ENCODE results near the gene HIF3A. TPM values are rescaled to one million over a fixed set of nuclear protein-coding genes. Genes with fewer than 3 reads are reported as not detected.

Gene HIF3A
- total RNA-seq, 1 experiment from 2014 or later = not detected

DNA sequence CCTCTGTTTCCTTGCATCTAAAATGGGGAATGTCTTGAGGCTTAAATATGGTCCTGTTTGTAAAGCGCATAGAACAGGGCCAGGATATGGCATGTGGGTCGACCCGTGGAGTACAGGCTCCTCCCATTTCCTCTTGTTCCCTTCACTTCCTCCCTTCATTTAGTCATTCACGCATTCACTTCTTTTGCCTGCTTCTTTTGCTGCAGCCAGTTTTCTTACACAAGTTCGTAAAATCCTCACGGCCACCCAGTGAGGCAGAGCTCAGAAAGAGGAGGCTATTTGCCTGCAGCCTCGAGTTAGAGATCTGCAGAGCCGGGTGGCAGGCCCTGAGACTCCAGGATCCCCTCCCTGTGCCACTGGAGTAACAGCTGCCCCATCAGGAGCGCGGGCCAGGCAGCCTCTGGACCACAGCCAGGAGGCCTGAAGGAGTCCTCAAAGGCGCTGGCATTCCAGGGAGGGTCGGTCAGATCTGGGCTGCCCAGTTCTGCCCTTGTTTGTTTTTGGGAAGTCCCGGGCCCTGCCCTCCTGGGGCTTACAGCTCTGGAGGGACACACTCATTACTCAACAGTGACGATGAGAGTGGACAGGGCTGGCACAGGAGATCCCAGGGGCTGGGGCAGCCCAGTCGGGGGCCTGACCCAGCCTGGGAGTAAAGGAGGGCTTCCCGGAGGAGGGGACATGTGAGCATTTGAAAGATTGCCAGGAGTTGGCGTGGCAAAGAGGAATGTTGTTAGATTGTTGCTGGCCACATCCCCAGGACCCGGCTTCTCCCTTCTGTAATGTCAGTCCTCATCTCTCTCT, 54.6 kb downstream of the HIF3A start:
- no peak for ATAC-seq
- H3K36me3 ChIP-seq (ENCODE audit: control insufficient read depth, insufficient read depth, low read length) = no peaks in the 10 kb centered on the region
- intact Hi-C loops (cut with micrococcal nuclease; ENCODE audit: unreplicated experiment) = no loop called here
- no peak overlapping the region for H3K4me3 ChIP-seq (ENCODE audit: low read depth in 2 of 2, low read length in 2 of 2)
- POLR2A ChIA-PET = no interaction called here
- no TSS peak for BruUV-seq (replicated peaks)
- DNase-seq (ENCODE audit: low read depth, low spot score) = no peak
- peaks cover 3% of the 10 kb centered on the region; the same call in 1 of the 2 replicates for H3K4me1 ChIP-seq (ENCODE audit: control insufficient read depth, insufficient read depth, low read length)
- CTCF ChIA-PET = no interaction called here
- no peak overlapping the region for H3K27ac ChIP-seq (ENCODE audit: low read length)
- in situ Hi-C loops (cut with HindIII; ENCODE audit: low pct_unique_long_range_greater_than_20kb, low sequenced_read_pairs) = no loop called here
- no peaks in the 10 kb centered on the region for H3K27me3 ChIP-seq (ENCODE audit: control insufficient read depth, insufficient read depth, low read length)
- TF ChIP-seq, protein P1, sequence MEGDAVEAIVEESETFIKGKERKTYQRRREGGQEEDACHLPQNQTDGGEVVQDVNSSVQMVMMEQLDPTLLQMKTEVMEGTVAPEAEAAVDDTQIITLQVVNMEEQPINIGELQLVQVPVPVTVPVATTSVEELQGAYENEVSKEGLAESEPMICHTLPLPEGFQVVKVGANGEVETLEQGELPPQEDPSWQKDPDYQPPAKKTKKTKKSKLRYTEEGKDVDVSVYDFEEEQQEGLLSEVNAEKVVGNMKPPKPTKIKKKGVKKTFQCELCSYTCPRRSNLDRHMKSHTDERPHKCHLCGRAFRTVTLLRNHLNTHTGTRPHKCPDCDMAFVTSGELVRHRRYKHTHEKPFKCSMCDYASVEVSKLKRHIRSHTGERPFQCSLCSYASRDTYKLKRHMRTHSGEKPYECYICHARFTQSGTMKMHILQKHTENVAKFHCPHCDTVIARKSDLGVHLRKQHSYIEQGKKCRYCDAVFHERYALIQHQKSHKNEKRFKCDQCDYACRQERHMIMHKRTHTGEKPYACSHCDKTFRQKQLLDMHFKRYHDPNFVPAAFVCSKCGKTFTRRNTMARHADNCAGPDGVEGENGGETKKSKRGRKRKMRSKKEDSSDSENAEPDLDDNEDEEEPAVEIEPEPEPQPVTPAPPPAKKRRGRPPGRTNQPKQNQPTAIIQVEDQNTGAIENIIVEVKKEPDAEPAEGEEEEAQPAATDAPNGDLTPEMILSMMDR (IDR thresholded peaks at IDR 0.05) = no peak
- TF ChIP-seq TCF7L2 (IDR thresholded peaks at IDR 0.05; ENCODE audit: low read depth, low read length) = no peak
- TF ChIP-seq, protein P2, sequence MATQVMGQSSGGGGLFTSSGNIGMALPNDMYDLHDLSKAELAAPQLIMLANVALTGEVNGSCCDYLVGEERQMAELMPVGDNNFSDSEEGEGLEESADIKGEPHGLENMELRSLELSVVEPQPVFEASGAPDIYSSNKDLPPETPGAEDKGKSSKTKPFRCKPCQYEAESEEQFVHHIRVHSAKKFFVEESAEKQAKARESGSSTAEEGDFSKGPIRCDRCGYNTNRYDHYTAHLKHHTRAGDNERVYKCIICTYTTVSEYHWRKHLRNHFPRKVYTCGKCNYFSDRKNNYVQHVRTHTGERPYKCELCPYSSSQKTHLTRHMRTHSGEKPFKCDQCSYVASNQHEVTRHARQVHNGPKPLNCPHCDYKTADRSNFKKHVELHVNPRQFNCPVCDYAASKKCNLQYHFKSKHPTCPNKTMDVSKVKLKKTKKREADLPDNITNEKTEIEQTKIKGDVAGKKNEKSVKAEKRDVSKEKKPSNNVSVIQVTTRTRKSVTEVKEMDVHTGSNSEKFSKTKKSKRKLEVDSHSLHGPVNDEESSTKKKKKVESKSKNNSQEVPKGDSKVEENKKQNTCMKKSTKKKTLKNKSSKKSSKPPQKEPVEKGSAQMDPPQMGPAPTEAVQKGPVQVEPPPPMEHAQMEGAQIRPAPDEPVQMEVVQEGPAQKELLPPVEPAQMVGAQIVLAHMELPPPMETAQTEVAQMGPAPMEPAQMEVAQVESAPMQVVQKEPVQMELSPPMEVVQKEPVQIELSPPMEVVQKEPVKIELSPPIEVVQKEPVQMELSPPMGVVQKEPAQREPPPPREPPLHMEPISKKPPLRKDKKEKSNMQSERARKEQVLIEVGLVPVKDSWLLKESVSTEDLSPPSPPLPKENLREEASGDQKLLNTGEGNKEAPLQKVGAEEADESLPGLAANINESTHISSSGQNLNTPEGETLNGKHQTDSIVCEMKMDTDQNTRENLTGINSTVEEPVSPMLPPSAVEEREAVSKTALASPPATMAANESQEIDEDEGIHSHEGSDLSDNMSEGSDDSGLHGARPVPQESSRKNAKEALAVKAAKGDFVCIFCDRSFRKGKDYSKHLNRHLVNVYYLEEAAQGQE (IDR thresholded peaks at IDR 0.05; ENCODE audit: insufficient read depth in 1 of 2, low read depth in 2 of 2, low read length in 1 of 2) = no peak
- no peak for TF ChIP-seq SIN3A (IDR thresholded peaks at IDR 0.05; ENCODE audit: borderline replicate concordance, insufficient read depth, low read depth, low read length)
- TF ChIP-seq POLR2AphosphoS5 (IDR thresholded peaks at IDR 0.05; ENCODE audit: low read depth, low read length) = no peak
- H3K9me3 ChIP-seq (ENCODE audit: control insufficient read depth, insufficient read depth, low read depth, low read length) = no peaks in the 10 kb centered on the region

DNA sequence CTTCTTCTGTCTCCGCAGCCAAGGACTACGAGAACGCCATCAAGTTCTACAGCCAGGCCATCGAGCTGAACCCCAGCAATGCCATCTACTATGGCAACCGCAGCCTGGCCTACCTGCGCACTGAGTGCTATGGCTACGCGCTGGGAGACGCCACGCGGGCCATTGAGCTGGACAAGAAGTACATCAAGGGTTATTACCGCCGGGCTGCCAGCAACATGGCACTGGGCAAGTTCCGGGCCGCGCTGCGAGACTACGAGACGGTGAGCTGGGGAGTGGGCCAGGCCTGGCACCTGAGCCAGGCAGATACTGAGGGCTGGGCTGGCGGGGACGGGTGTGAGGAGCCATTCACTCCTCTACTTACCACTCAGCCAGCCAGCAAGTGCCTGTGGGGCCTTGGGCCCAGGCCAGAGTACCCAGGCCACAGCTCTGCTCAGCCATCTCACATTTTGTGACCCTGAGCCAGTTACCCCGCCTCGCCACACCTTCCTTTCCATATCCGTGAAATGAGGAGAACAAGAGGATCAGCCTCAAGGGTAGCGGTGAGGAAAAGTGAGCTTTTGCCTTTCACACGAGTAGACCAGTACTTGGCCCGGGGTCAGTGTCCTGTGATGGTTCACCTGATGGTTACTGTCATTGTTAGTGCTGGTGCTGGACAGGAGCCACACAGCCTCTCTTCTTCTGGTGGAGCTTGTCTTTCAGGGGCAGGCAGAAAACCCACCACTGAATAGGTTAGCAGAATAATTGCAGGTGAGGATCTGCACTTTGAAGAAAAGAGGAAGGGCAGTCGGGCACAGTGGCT, 57.1 kb downstream of the HIF3A start:
- ATAC-seq (no peak), DNase-seq (ENCODE audit: low read depth, low spot score) (no peak)
- no TSS peak for BruUV-seq (replicated peaks)
- Histone ChIP-seq H3K27ac (ENCODE audit: low read length) (no peak overlapping the region), H3K27me3 (ENCODE audit: control insufficient read depth, insufficient read depth, low read length) (no peaks in the 10 kb centered on the region), H3K9me3 (ENCODE audit: control insufficient read depth, insufficient read depth, low read depth, low read length) (no peaks in the 10 kb centered on the region), H3K4me1 (ENCODE audit: control insufficient read depth, insufficient read depth, low read length) (no peaks in the 10 kb centered on the region), H3K36me3 (ENCODE audit: control insufficient read depth, insufficient read depth, low read length) (no peaks in the 10 kb centered on the region), H3K4me3 (ENCODE audit: low read depth in 2 of 2, low read length in 2 of 2) (no peak overlapping the region)
- CTCF ChIA-PET = no interaction called here
- intact Hi-C loops (cut with micrococcal nuclease; ENCODE audit: unreplicated experiment) = no loop called here
- TF ChIP-seq, protein P1 (IDR thresholded peaks at IDR 0.05) = no peak
- TF ChIP-seq SIN3A (IDR thresholded peaks at IDR 0.05; ENCODE audit: borderline replicate concordance, insufficient read depth, low read depth, low read length) (no peak), TCF7L2 (IDR thresholded peaks at IDR 0.05; ENCODE audit: low read depth, low read length) (no peak), POLR2AphosphoS5 (IDR thresholded peaks at IDR 0.05; ENCODE audit: low read depth, low read length) (no peak)
- TF ChIP-seq, protein P2 (IDR thresholded peaks at IDR 0.05; ENCODE audit: insufficient read depth in 1 of 2, low read depth in 2 of 2, low read length in 1 of 2) = no peak
- in situ Hi-C loops (cut with HindIII; ENCODE audit: low pct_unique_long_range_greater_than_20kb, low sequenced_read_pairs) = no loop called here
- POLR2A ChIA-PET = no interaction called here
